Gastroesophageal sphincter (tissue), 4 donors: ENCODE data around the gene AP3S2. TPM values are rescaled to one million over a fixed set of nuclear protein-coding genes. Genes with fewer than 3 reads are reported as not detected.
"Not testable (repeated sequence)": the region's sequence is repeated elsewhere in the genome, so short reads cannot be mapped to it uniquely, and the experiment has no call there.

ENCODE experiments used
- ATAC-seq: fragments of 150-250 bp; one replicate; pipeline ENCODE4 v1.9.1; 2016; ENCODE audit warnings: mild to moderate bottlenecking, moderate library complexity
- H3K27ac ChIP-seq, 4 donors: fragments of 200-600 bp; sonication (generic) in 3 of 4; 1 replicate in 3 of 4; 2 replicates in 1 of 4; pipeline ENCODE4 v1.5.1; 2016 to 2019
- H3K27me3 ChIP-seq: fragments of 200-600 bp; sonication (generic); one replicate; pipeline ENCODE4 v1.5.1; 2019
- H3K36me3 ChIP-seq, 2 donors: fragments of 200-600 bp; sonication (generic); one replicate each; pipeline ENCODE4 v1.5.1; 2019; ENCODE audit warnings: control low read depth in 1 of 2
- H3K4me1 ChIP-seq, 3 donors: fragments of 200-600 bp; sonication (generic); 1 replicate in 2 of 3; 2 replicates in 1 of 3; pipeline ENCODE4 v1.5.1; 2016 to 2019; ENCODE audit warnings: control low read depth in 2 of 3
- H3K4me3 ChIP-seq, 2 donors: fragments of 200-600 bp; sonication (generic); one replicate each; pipeline ENCODE4 v1.5.1; 2019; ENCODE audit warnings: mild to moderate bottlenecking in 1 of 2, moderate library complexity in 1 of 2
- H3K9me3 ChIP-seq, 3 donors: fragments of 200-600 bp; sonication (generic); one replicate each; pipeline ENCODE4 v1.5.1; 2017 to 2019; ENCODE audit warnings: control low read depth in 2 of 3
- CTCF ChIP-seq, 4 experiments: fragments of 200-600 bp in 2 of 4; fragments of 450-650 bp in 2 of 4; sonication (generic) in 1 of 4; IDR thresholded peaks; one replicate each; pipeline ENCODE4 v1.5.1; 2017 to 2019; ENCODE audit warnings: antibody characterized with exemption in 4 of 4, mild to moderate bottlenecking in 2 of 4, moderate library complexity in 2 of 4
- EP300 ChIP-seq: sonication (generic); formaldehyde crosslinking; IDR thresholded peaks from one replicate; pipeline ENCODE4 v1.6.1; 2017; ENCODE audit warnings: antibody characterized with exemption, mild to moderate bottlenecking
- POLR2A ChIP-seq, 2 donors: fragments of 450-650 bp; IDR thresholded peaks; one replicate each; pipeline ENCODE4 v1.6.1; 2017; ENCODE audit warnings: antibody characterized with exemption in 2 of 2, mild to moderate bottlenecking in 2 of 2, moderate library complexity in 1 of 2
- POLR2AphosphoS5 ChIP-seq: sonication (generic); formaldehyde crosslinking; IDR thresholded peaks from one replicate; pipeline ENCODE4 v1.6.1; 2017; ENCODE audit warnings: antibody characterized with exemption
- WGBS, 2 donors: methylation state at CpG; one replicate each; pipeline ENCODE4 v1.1.5; 2018; ENCODE audit warnings: low coverage in 1 of 2; 5-methylcytosine and 5-hydroxymethylcytosine counted together
- small RNA-seq, 4 donors: library from RNA; depleted of rRNA; stranded (forward); fragments of <200 nt; gene quantifications; one replicate each; pipeline ENCODE3, GENCODE V24; 2016
- total RNA-seq, 4 donors: library from RNA; depleted of rRNA; stranded (reverse); fragments of >200 nt; gene quantifications; one replicate each; pipeline ENCODE4 v1.1.0, GENCODE V29; 2016

Gene AP3S2
- total RNA-seq, 4 donors from 2014 or later: 38.9 to 60.2 (median 46.2) TPM

- Histone ChIP-seq H3K27ac (no peak overlapping the region), H3K27me3 (no peaks in the 10 kb centered on the region), H3K4me1 (no peaks in the 10 kb centered on the region), H3K36me3 (no peaks in the 10 kb centered on the region), H3K4me3 (no peak overlapping the region), H3K9me3 (peaks cover 0 to 7% (median 0%) of the 10 kb centered on the region in 3 donors)
- WGBS, 2 donors: 68 to 100% methylated on average over 1 to 5 of the region's 14 CpGs
- TF ChIP-seq EP300 (no peak), POLR2AphosphoS5 (no peak), CTCF (IDR thresholded peaks at IDR 0.05) (no peak), POLR2A (IDR thresholded peaks at IDR 0.05) (no peak)
- no peak for ATAC-seq
Measured at GRCh38 chr15:89783111-89783860, 110.5 kb downstream of the AP3S2 start.

GRCh38 chr15:89782619-89782950, 111.2 kb downstream of the AP3S2 start:
- H3K27ac ChIP-seq, H3K4me1 ChIP-seq, H3K9me3 ChIP-seq, H3K27me3 ChIP-seq, H3K4me3 ChIP-seq, H3K36me3 ChIP-seq, ATAC-seq: not testable (repeated sequence)
- WGBS, 2 donors: 88% methylated on average over 8 of the region's 9 CpGs; no CpG with 5 or more reads in 1 of the 2 donors

GRCh38 chr15:89781891-89782618, 111.7 kb downstream of the AP3S2 start:
- Histone ChIP-seq H3K4me3 (no peak overlapping the region), H3K9me3 (no peaks in the 10 kb centered on the region), H3K36me3 (no peaks in the 10 kb centered on the region), H3K27me3 (no peaks in the 10 kb centered on the region), H3K4me1 (peaks cover 0 to 1% (median 0%) of the 10 kb centered on the region in 3 donors), H3K27ac (no peak overlapping the region)
- TF ChIP-seq CTCF (IDR thresholded peaks at IDR 0.05): no peak
- TF ChIP-seq POLR2AphosphoS5: no peak
- no peak for TF ChIP-seq EP300
- no peak for TF ChIP-seq POLR2A (IDR thresholded peaks at IDR 0.05)
- ATAC-seq: no peak
- WGBS, 2 donors: 74 to 84% methylated on average over 6 to 10 of the region's 15 CpGs

GRCh38 chr15:89781055-89781454, 112.7 kb downstream of the AP3S2 start:
- WGBS, 2 donors: 40% methylated on average over 1 of the region's 6 CpGs; no CpG with 5 or more reads in 1 of the 2 donors
- H3K4me1 ChIP-seq: peaks cover 0 to 11% (median 7%) of the 10 kb centered on the region in 3 donors
- TF ChIP-seq POLR2A (IDR thresholded peaks at IDR 0.05): no peak
- TF ChIP-seq POLR2AphosphoS5: no peak
- TF ChIP-seq CTCF (IDR thresholded peaks at IDR 0.05): no peak
- no peak for TF ChIP-seq EP300

GRCh38 chr15:89780601-89781000, 113.2 kb downstream of the AP3S2 start:
- ATAC-seq: no peak
- H3K27me3 ChIP-seq: no peaks in the 10 kb centered on the region
- no peaks in the 10 kb centered on the region for H3K9me3 ChIP-seq
- no peak overlapping the region for H3K27ac ChIP-seq
- peaks cover 0 to 16% (median 9%) of the 10 kb centered on the region in 3 donors for H3K4me1 ChIP-seq
- 70 to 80% methylated on average over 1 to 6 of the region's 6 CpGs for WGBS, 2 donors
- no peaks in the 10 kb centered on the region for H3K36me3 ChIP-seq
- no peak overlapping the region for H3K4me3 ChIP-seq
- TF ChIP-seq POLR2A (IDR thresholded peaks at IDR 0.05) (no peak), CTCF (IDR thresholded peaks at IDR 0.05) (no peak)

More at GRCh38 chr15:89781055-89781454, 112.7 kb downstream of the AP3S2 start:
- ATAC-seq: no peak
- H3K9me3 ChIP-seq: no peaks in the 10 kb centered on the region
- H3K27me3 ChIP-seq: no peaks in the 10 kb centered on the region
- no peak overlapping the region for H3K4me3 ChIP-seq
- no peaks in the 10 kb centered on the region for H3K36me3 ChIP-seq
- no peak overlapping the region for H3K27ac ChIP-seq

Small RNA genes within 50 kb of the gene (small RNA-seq; reads per million reads assigned to genes)
- 0 to 0.45 (median 0) reads per million in 4 donors for gene MIR5009
- 0 reads per million in 4 donors for gene MIR5094
- 0 reads per million in 4 donors for gene RNU6-1111P
- 0 reads per million in 4 donors for gene RNU7-111P

Other genes starting within 250 kb of the AP3S2 start
- gene KIF7, start 238.5 kb downstream of the AP3S2 start, total RNA-seq: 10 to 100 TPM; 17.0 to 26.3 (median 18.3) TPM
- gene PLIN1, start 214.6 kb downstream of the AP3S2 start, total RNA-seq: 10 to 100 TPM in 1 of 4 donors, 1 to 10 TPM in 3; 1.2 to 22.2 (median 2.5) TPM
- 10 to 100 TPM; 11.6 to 17.6 (median 16.4) TPM for gene PEX11A, start 203.2 kb downstream of the AP3S2 start, total RNA-seq
- under 1 TPM in 1 of 4 donors, not detected in 3; 0.15 TPM for gene WDR93, start 203.2 kb downstream of the AP3S2 start, total RNA-seq
- gene MESP1, start 142.7 kb downstream of the AP3S2 start, total RNA-seq: 1 to 10 TPM in 1 of 4 donors, under 1 TPM in 3; 0.15 to 2.0 (median 0.60) TPM
- not detected for gene MESP2, start 117.7 kb downstream of the AP3S2 start, total RNA-seq
- 10 to 100 TPM in 3 of 4 donors, 1 to 10 TPM in 1; 2.3 to 24.4 (median 15.9) TPM for gene ANPEP, start 79.1 kb downstream of the AP3S2 start, total RNA-seq
- gene ARPIN, start 19.0 kb upstream of the AP3S2 start, total RNA-seq: 10 to 100 TPM; 20.9 to 25.4 (median 24.3) TPM
- 10 to 100 TPM in 3 of 4 donors, 1 to 10 TPM in 1; 7.3 to 13.2 (median 11.4) TPM for gene ZNF710, start 107.3 kb upstream of the AP3S2 start, total RNA-seq
- gene IDH2, start 208.5 kb upstream of the AP3S2 start, total RNA-seq: 100 to 1,000 TPM in 3 of 4 donors, 10 to 100 TPM in 1; 45.2 to 289 (median 132) TPM